Mesenchymal stem cell (in vitro differentiated cells and primary cell): Measurements from ENCODE around the gene TAAR1.

Experiments used
- DNase-seq: peaks from one replicate; pipeline ENCODE4 v3.0.0-alpha.2; 2013
- H2AFZ ChIP-seq: one replicate; pipeline ENCODE4 v1.6.1; 2013; ENCODE audit warnings: low read depth, mild to moderate bottlenecking, control low read depth, inconsistent platforms, low read length, moderate library complexity
- H2AK5ac ChIP-seq: 2 replicates; pipeline ENCODE4 v1.6.1; 2013; ENCODE audit warnings: low read length, moderate library complexity, mild to moderate bottlenecking, inconsistent platforms; ENCODE audit not compliant: severe bottlenecking
- H2BK120ac ChIP-seq: one replicate; pipeline ENCODE4 v1.6.1; 2013; ENCODE audit warnings: low read depth, mild to moderate bottlenecking, inconsistent platforms, low read length, moderate library complexity
- H2BK12ac ChIP-seq, 2 experiments: one replicate each; pipeline ENCODE4 v1.6.1; 2013; ENCODE audit warnings: inconsistent platforms in 2 of 2, low read length in 2 of 2, mild to moderate bottlenecking in 2 of 2, moderate library complexity in 2 of 2, control low read depth in 1 of 2
- H2BK15ac ChIP-seq: one replicate; pipeline ENCODE4 v1.6.1; 2013; ENCODE audit warnings: mild to moderate bottlenecking, low read depth, inconsistent platforms; ENCODE audit not compliant: poor library complexity, severe bottlenecking
- H2BK5ac ChIP-seq: 2 replicates; pipeline ENCODE4 v1.6.1; 2013; ENCODE audit warnings: low read depth, mild to moderate bottlenecking, low read length, control low read depth, inconsistent platforms; ENCODE audit not compliant: poor library complexity, severe bottlenecking
- H3K14ac ChIP-seq, 2 experiments: one replicate each; pipeline ENCODE4 v1.6.1; 2013; ENCODE audit warnings: inconsistent platforms in 2 of 2, low read length in 2 of 2, control low read depth in 1 of 2, mild to moderate bottlenecking in 1 of 2, moderate library complexity in 1 of 2
- H3K18ac ChIP-seq, 2 experiments: one replicate each; pipeline ENCODE4 v1.6.1; 2013; ENCODE audit warnings: inconsistent platforms in 2 of 2, low read length in 2 of 2, control low read depth in 1 of 2, low read depth in 1 of 2, mild to moderate bottlenecking in 1 of 2
- H3K23ac ChIP-seq, 2 experiments: one replicate each; pipeline ENCODE4 v1.6.1; 2013; ENCODE audit warnings: inconsistent platforms in 2 of 2, low read length in 2 of 2, mild to moderate bottlenecking in 2 of 2, moderate library complexity in 2 of 2, control low read depth in 1 of 2
- H3K27ac ChIP-seq: 2 replicates; pipeline ENCODE4 v1.5.1; 2013; ENCODE audit warnings: mild to moderate bottlenecking, moderate library complexity, low read length, control low read depth, inconsistent platforms; ENCODE audit not compliant: poor library complexity, severe bottlenecking
- H3K27me3 ChIP-seq, 2 experiments: 2 replicates each; pipeline versions ENCODE4 v1.6.1 to v1.7.0; 2013; ENCODE audit warnings: low read length in 2 of 2, mild to moderate bottlenecking in 2 of 2, moderate library complexity in 2 of 2, control low read depth in 1 of 2, inconsistent platforms in 1 of 2; ENCODE audit not compliant: control insufficient read depth in 1 of 2, insufficient read depth in 1 of 2
- H3K36me3 ChIP-seq, 2 experiments: 2 replicates each; pipeline versions ENCODE4 v1.6.1 to v1.7.0; 2013; ENCODE audit warnings: low read length in 2 of 2, control low read depth in 1 of 2, inconsistent platforms in 1 of 2, low read depth in 1 of 2, mild to moderate bottlenecking in 1 of 2; ENCODE audit not compliant: insufficient read depth in 2 of 2, control insufficient read depth in 1 of 2
- H3K4ac ChIP-seq, 2 experiments: one replicate each; pipeline ENCODE4 v1.6.1; 2013; ENCODE audit warnings: inconsistent platforms in 2 of 2, low read length in 2 of 2, mild to moderate bottlenecking in 2 of 2, moderate library complexity in 2 of 2, control low read depth in 1 of 2, low read depth in 1 of 2
- H3K4me1 ChIP-seq: 2 replicates; pipeline ENCODE4 v1.6.1; 2013; ENCODE audit warnings: low read depth, low read length, control low read depth; ENCODE audit not compliant: control insufficient read depth, insufficient read depth
- H3K4me2 ChIP-seq: 2 replicates; pipeline ENCODE4 v1.6.1; 2013; ENCODE audit warnings: low read length, mild to moderate bottlenecking, inconsistent platforms; ENCODE audit not compliant: poor library complexity, severe bottlenecking
- H3K4me3 ChIP-seq, 2 experiments: 2 replicates each; pipeline versions ENCODE4 v1.5.1 to v1.7.0; 2013; ENCODE audit warnings: low read length in 2 of 2, mild to moderate bottlenecking in 2 of 2, control low read depth in 1 of 2, low read depth in 1 of 2; ENCODE audit not compliant: insufficient read depth in 1 of 2
- H3K79me1 ChIP-seq: replicated peaks from 2 replicates; pipeline ENCODE4 v1.6.1; 2013; ENCODE audit warnings: mild to moderate bottlenecking, control low read depth, low read length, inconsistent platforms; ENCODE audit not compliant: poor library complexity, severe bottlenecking
- H3K9ac ChIP-seq: 2 replicates; pipeline ENCODE4 v1.7.0; 2013; ENCODE audit warnings: mild to moderate bottlenecking, low read length, moderate library complexity
- H3K9me3 ChIP-seq: 2 replicates; pipeline ENCODE4 v1.7.0; 2013; ENCODE audit warnings: mild to moderate bottlenecking, low read length; ENCODE audit not compliant: control insufficient read depth
- H4K8ac ChIP-seq: one replicate; pipeline ENCODE4 v1.6.1; 2013; ENCODE audit warnings: inconsistent platforms, mild to moderate bottlenecking, low read length, moderate library complexity
- H4K91ac ChIP-seq: one replicate; pipeline ENCODE4 v1.6.1; 2013; ENCODE audit warnings: mild to moderate bottlenecking, low read length, inconsistent platforms
- WGBS: methylation state at CpG from one replicate; pipeline ENCODE4 v1.1.7; 2013; ENCODE audit warnings: mixed read lengths; 5-methylcytosine and 5-hydroxymethylcytosine counted together

Gene TAAR1

DNA sequence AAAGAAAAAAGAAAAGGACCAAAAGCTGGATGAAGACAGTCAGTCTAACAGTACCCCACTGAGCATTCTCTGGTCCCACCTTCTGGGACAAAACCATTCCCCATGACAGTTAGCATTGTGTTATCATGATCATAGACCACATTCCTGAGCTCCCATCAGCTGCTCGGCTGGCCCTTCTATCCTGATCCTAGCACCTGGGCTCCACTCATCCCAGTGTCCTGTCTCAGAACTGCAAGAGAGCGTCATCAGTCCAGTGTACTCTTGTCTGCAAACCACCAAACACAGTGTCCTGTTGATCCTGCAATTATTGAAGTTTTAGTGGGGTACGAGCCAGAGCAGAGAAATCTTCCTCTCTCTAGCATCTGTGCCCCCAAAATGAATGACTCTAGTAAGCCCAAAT lies 16.0 kb upstream of the TAAR1 start:
- Histone ChIP-seq H3K9ac (no peak overlapping the region), H3K27me3 (peaks cover 0 to 4% of the 10 kb centered on the region in 2 experiments), H3K36me3 (no peaks in the 10 kb centered on the region), H2BK120ac (no peak overlapping the region), H2BK15ac (no peak overlapping the region), H2AFZ (no peak overlapping the region), H2BK12ac (no peak overlapping the region), H3K23ac (no peak overlapping the region), H2BK5ac (no peak overlapping the region), H3K27ac (no peak overlapping the region), H4K8ac (no peak overlapping the region), H3K4me1 (no peaks in the 10 kb centered on the region), H3K4me2 (no peak overlapping the region), H3K4me3 (no peak overlapping the region), H3K14ac (no peak overlapping the region), H2AK5ac (no peak overlapping the region), H3K79me1 (no peaks in the 10 kb centered on the region), H4K91ac (no peak overlapping the region), H3K4ac (no peak overlapping the region), H3K9me3 (no peaks in the 10 kb centered on the region), H3K18ac (no peak overlapping the region)
- WGBS = 84% methylated on average over 3 of the region's 3 CpGs
- no peak for DNase-seq

GRCh38 chr6:132673376-132674094 lies 14.6 kb upstream of the TAAR1 start:
- Histone ChIP-seq H2AK5ac (no peak overlapping the region), H3K9me3 (no peaks in the 10 kb centered on the region), H4K91ac (no peak overlapping the region), H4K8ac (no peak overlapping the region), H3K27ac (no peak overlapping the region), H3K4me3 (no peak overlapping the region), H3K27me3 (peaks cover 0 to 4% of the 10 kb centered on the region in 2 experiments), H3K14ac (no peak overlapping the region), H2BK120ac (no peak overlapping the region), H3K9ac (no peak overlapping the region), H3K23ac (no peak overlapping the region), H2AFZ (no peak overlapping the region), H3K36me3 (no peaks in the 10 kb centered on the region), H2BK15ac (no peak overlapping the region), H3K4me2 (no peak overlapping the region), H3K4ac (no peak overlapping the region), H2BK5ac (no peak overlapping the region), H3K18ac (no peak overlapping the region), H3K79me1 (no peaks in the 10 kb centered on the region), H3K4me1 (no peaks in the 10 kb centered on the region), H2BK12ac (no peak overlapping the region)
- DNase-seq = no peak
- WGBS = 100% methylated on average over 1 of the region's 10 CpGs

GRCh38 chr6:132671295-132671694 lies 12.3 kb upstream of the TAAR1 start:
- H3K79me1 ChIP-seq = no peaks in the 10 kb centered on the region
- H3K9me3 ChIP-seq = no peaks in the 10 kb centered on the region
- peaks cover 0 to 4% of the 10 kb centered on the region in 2 experiments for H3K27me3 ChIP-seq
- no peak overlapping the region for H3K27ac ChIP-seq
- DNase-seq = no peak
- H2BK12ac ChIP-seq = no peak overlapping the region
- H3K14ac ChIP-seq = no peak overlapping the region
- H2BK120ac ChIP-seq = no peak overlapping the region
- no peak overlapping the region for H3K18ac ChIP-seq
- WGBS = 98% methylated on average over 1 of the region's 1 CpG
- no peaks in the 10 kb centered on the region for H3K36me3 ChIP-seq
- H2AFZ ChIP-seq = no peak overlapping the region
- H4K91ac ChIP-seq = no peak overlapping the region
- no peaks in the 10 kb centered on the region for H3K4me1 ChIP-seq
- H3K4me3 ChIP-seq = no peak overlapping the region
- H3K23ac ChIP-seq = no peak overlapping the region
- H3K4ac ChIP-seq = no peak overlapping the region
- H2AK5ac ChIP-seq = no peak overlapping the region
- H4K8ac ChIP-seq = no peak overlapping the region
- no peak overlapping the region for H2BK15ac ChIP-seq
- no peak overlapping the region for H3K9ac ChIP-seq
- no peak overlapping the region for H2BK5ac ChIP-seq
- no peak overlapping the region for H3K4me2 ChIP-seq

GRCh38 chr6:132669690-132670291 lies 10.8 kb upstream of the TAAR1 start:
- Histone ChIP-seq H3K14ac (no peak overlapping the region), H3K18ac (no peak overlapping the region), H3K4me3 (no peak overlapping the region), H3K23ac (no peak overlapping the region), H3K9me3 (no peaks in the 10 kb centered on the region), H3K9ac (peak overlapping the region; percentile 50), H3K27ac (no peak overlapping the region), H3K27me3 (peaks cover 0 to 4% of the 10 kb centered on the region in 2 experiments), H2AFZ (no peak overlapping the region), H4K8ac (no peak overlapping the region), H2BK5ac (no peak overlapping the region), H2BK15ac (no peak overlapping the region), H3K79me1 (no peaks in the 10 kb centered on the region), H3K4me2 (no peak overlapping the region), H2BK12ac (no peak overlapping the region), H2BK120ac (no peak overlapping the region), H3K4me1 (no peaks in the 10 kb centered on the region), H3K36me3 (no peaks in the 10 kb centered on the region), H4K91ac (no peak overlapping the region), H3K4ac (no peak overlapping the region), H2AK5ac (no peak overlapping the region)
- WGBS = 40% methylated on average over 3 of the region's 4 CpGs
- peak; percentile 56 for DNase-seq
